ENCODE data around the gene PLCH1.

- no peak for TF ChIP-seq EZH2 (IDR thresholded peaks at IDR 0.05)
- TF ChIP-seq POLR2AphosphoS5 (IDR thresholded peaks at IDR 0.05; ENCODE audit: borderline replicate concordance, low read depth, low read length): no peak
These were observed 5.7 kb downstream of the PLCH1 start for GRCh38 chr3:155739154-155739553.
